ENCODE data around the gene KDM5A. TPM values are rescaled to one million over a fixed set of nuclear protein-coding genes. Genes with fewer than 3 reads are reported as not detected.

The KDM5A gene
- total RNA-seq, 4 donors from 2014 or later: 12.1 to 97.5 (median 50.5) TPM

DNA sequence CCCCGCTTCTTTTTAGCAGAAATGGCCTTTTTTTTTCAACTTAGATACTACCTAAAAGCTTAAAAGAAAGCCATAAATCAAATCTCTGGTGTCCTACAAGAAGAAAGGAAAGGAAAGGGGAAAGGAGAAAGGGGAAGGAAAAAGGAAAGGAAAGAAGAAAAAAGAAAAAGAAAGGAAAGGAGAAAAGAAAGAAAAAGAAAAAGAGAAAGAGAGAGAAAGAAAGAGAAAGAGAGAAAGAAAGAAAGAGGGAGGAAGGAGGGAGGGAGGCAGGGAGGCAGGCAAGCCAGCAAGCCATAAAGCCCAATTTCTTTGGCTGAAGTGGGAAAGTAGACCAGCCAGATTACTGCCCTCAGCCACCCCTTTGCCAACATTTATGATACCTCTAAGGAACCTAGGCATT lies 94.0 kb downstream of the KDM5A start:
- Histone ChIP-seq H3K36me3 (no peaks in the 10 kb centered on the region), H3K4me3 (no peak overlapping the region), H3K27me3 (no peaks in the 10 kb centered on the region), H3K9me3 (no peaks in the 10 kb centered on the region), H3K27ac (no peak overlapping the region), H3K4me1 (no peaks in the 10 kb centered on the region)
- intact Hi-C loops (cut with DNase I; ENCODE audit: low total_unique reads): no loop called here
- TF ChIP-seq, protein P1, sequence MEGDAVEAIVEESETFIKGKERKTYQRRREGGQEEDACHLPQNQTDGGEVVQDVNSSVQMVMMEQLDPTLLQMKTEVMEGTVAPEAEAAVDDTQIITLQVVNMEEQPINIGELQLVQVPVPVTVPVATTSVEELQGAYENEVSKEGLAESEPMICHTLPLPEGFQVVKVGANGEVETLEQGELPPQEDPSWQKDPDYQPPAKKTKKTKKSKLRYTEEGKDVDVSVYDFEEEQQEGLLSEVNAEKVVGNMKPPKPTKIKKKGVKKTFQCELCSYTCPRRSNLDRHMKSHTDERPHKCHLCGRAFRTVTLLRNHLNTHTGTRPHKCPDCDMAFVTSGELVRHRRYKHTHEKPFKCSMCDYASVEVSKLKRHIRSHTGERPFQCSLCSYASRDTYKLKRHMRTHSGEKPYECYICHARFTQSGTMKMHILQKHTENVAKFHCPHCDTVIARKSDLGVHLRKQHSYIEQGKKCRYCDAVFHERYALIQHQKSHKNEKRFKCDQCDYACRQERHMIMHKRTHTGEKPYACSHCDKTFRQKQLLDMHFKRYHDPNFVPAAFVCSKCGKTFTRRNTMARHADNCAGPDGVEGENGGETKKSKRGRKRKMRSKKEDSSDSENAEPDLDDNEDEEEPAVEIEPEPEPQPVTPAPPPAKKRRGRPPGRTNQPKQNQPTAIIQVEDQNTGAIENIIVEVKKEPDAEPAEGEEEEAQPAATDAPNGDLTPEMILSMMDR (IDR thresholded peaks at IDR 0.05): no peak
- no peak for TF ChIP-seq POLR2A (IDR thresholded peaks at IDR 0.05)
- DNase-seq: no peak

DNA sequence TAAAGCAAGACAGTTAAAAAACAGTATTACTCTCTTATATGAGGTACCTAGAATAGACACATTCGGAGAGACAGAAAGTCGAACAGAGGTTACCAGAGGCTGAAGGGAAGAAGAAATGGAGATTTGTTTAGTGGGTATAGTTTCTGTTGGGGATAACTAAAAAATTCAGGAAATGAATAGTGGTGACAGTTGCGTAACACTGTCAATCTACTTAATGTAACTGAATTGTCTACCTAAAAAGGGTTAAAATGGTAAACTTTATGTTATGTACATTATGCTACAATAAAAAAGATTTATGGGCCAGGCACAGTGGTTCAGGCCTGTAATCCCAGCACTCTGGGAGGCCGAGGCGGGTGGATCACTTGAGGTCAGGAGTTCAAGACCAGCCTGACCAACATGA lies 95.9 kb downstream of the KDM5A start:
- H3K27ac ChIP-seq: no peak overlapping the region
- no peak for DNase-seq
- intact Hi-C loops (cut with DNase I; ENCODE audit: low total_unique reads): no loop called here
- TF ChIP-seq, protein P1 (IDR thresholded peaks at IDR 0.05): no peak
- TF ChIP-seq POLR2A (IDR thresholded peaks at IDR 0.05): no peak
- H3K27me3 ChIP-seq: no peaks in the 10 kb centered on the region
- H3K4me1 ChIP-seq: no peaks in the 10 kb centered on the region
- H3K36me3 ChIP-seq: no peaks in the 10 kb centered on the region
- H3K4me3 ChIP-seq: no peak overlapping the region
- no peaks in the 10 kb centered on the region for H3K9me3 ChIP-seq

DNA sequence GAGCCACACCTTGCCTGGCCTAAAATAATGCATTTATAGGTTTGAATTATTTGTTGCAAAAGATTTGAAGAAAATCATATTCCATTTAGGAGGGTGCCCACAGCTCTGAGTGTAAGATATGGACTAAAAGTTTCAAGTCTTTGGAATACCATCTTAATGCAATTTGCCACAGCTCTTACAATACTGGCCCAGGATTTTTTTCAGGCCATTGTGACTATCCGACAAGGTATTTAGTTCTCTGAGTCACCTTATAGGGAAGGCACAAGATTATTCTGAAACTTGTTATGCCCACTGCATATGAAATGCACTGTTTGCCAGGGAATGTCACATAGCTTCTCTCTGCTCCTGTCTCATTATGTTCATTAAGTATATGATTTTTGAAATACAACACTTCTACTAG lies 96.9 kb downstream of the KDM5A start:
- Histone ChIP-seq H3K27ac (no peak overlapping the region), H3K9me3 (no peaks in the 10 kb centered on the region), H3K36me3 (no peaks in the 10 kb centered on the region), H3K27me3 (no peaks in the 10 kb centered on the region), H3K4me3 (no peak overlapping the region), H3K4me1 (no peaks in the 10 kb centered on the region)
- TF ChIP-seq, protein P1 (IDR thresholded peaks at IDR 0.05): no peak
- no peak for TF ChIP-seq POLR2A (IDR thresholded peaks at IDR 0.05)
- intact Hi-C loops (cut with DNase I; ENCODE audit: low total_unique reads): no loop called here
- DNase-seq: no peak

DNA sequence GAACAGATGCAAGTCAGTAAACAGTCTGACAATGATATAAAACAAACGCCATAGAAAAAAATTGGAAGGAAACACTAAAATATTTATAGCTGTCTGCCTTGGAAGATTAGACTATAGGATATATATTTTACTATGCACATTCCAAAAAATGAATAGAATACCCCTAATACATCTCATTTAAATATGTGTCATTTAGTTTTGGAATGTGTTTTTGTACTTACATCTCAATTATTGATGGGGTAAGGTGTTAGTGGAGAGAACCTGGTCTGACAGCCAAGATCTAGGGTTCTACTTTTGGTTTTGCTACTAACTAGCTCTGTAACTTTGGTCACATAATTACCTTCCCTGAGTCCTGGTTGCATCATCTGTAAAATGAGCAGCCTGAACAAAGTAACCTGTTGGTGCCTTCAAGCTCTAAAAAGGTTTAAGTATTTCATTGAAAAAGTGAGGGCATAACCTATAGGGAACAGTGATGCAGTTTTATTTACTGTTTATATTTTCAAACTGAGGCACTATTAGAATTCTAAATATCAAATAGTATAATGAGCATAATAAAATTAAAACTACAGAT lies 97.9 kb downstream of the KDM5A start:
- H3K9me3 ChIP-seq: no peaks in the 10 kb centered on the region
- H3K4me3 ChIP-seq: no peak overlapping the region
- no peak overlapping the region for H3K27ac ChIP-seq
- H3K4me1 ChIP-seq: no peaks in the 10 kb centered on the region
- no peaks in the 10 kb centered on the region for H3K36me3 ChIP-seq
- TF ChIP-seq POLR2A (IDR thresholded peaks at IDR 0.05): no peak
- TF ChIP-seq, protein P1 (IDR thresholded peaks at IDR 0.05): no peak
- no peak for DNase-seq
- intact Hi-C loops (cut with DNase I; ENCODE audit: low total_unique reads): no loop called here
- no peaks in the 10 kb centered on the region for H3K27me3 ChIP-seq

DNA sequence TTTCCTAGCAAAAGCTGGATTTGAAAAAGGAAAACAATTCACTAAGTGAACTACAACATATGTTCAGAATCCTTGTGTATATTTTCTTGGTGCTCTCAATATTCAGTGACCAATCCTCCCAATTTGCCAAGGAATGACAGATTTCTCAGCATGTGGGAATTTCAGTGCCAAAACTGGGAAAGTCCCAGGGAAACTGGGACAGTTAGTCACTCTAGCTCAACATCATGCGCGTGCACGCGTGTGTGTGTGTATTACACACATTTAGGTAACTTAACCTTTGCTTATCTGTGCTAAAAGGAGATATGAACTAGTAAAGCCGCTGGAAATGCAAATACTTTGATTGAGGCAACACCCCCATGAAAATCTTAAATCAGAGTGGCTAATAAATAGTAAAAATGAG lies 100.4 kb downstream of the KDM5A start:
- Histone ChIP-seq H3K36me3 (no peaks in the 10 kb centered on the region), H3K27ac (no peak overlapping the region), H3K4me3 (no peak overlapping the region), H3K4me1 (no peaks in the 10 kb centered on the region), H3K9me3 (no peaks in the 10 kb centered on the region), H3K27me3 (no peaks in the 10 kb centered on the region)
- no peak for DNase-seq
- intact Hi-C loops (cut with DNase I; ENCODE audit: low total_unique reads): no loop called here
- no peak for TF ChIP-seq POLR2A (IDR thresholded peaks at IDR 0.05)
- TF ChIP-seq, protein P1 (IDR thresholded peaks at IDR 0.05): no peak

Data from uterus (tissue), 4 donors.